CD4-positive, alpha-beta T cell treated with Interleukin-4 for 1 hour (primary cell): Measurements from ENCODE around the gene DNAL1.
A peak's percentile ranks its signal among the peaks of the same experiment; 100 is the strongest.
"Not testable (repeated sequence)": the region's sequence is repeated elsewhere in the genome, so short reads cannot be mapped to it uniquely, and the experiment has no call there.

Experiments
- DNase-seq, 2 donors: peaks; one replicate each; pipeline ENCODE4 v3.0.0-alpha.2; 2020 to 2022

Gene DNAL1

GRCh38 chr14:73644531-73645247 is at the start of gene DNAL1:
Gene DNAL1 (plus strand): TSS chr14:73644986. CDS start chr14:73645040, 54 bp downstream.
- peak; percentile 93 for DNase-seq

- no peak for DNase-seq
Measured at GRCh38 chr14:73599499-73599898, 45.3 kb upstream of the DNAL1 start.

GRCh38 chr14:73602994-73603393 is 41.8 kb upstream of the DNAL1 start:
- DNase-seq: no peak

- no peak for DNase-seq
Measured at GRCh38 chr14:73606271-73606670, 38.5 kb upstream of the DNAL1 start.

- DNase-seq: no peak
Measured at GRCh38 chr14:73607241-73607640, 37.5 kb upstream of the DNAL1 start.

GRCh38 chr14:73610687-73611086 is 34.1 kb upstream of the DNAL1 start:
- no peak for DNase-seq

- peak; percentile 51 to 67 for DNase-seq
Measured at GRCh38 chr14:73612339-73613045, 32.3 kb upstream of the DNAL1 start, which contains the start of gene ACOT6. Gene ACOT6 (plus strand): TSS chr14:73612517. CDS start chr14:73612572, 55 bp downstream.

- DNase-seq: no peak
Measured at GRCh38 chr14:73613046-73613383, 31.8 kb upstream of the DNAL1 start.

- no peak for DNase-seq
Measured at GRCh38 chr14:73613419-73613963, 31.3 kb upstream of the DNAL1 start.

- no peak for DNase-seq
Measured at GRCh38 chr14:73616831-73617230, 28.0 kb upstream of the DNAL1 start.

- DNase-seq: no peak
Measured at GRCh38 chr14:73619524-73619923, 25.3 kb upstream of the DNAL1 start.

- DNase-seq: no peak
Measured at GRCh38 chr14:73620268-73620667, 24.5 kb upstream of the DNAL1 start.

GRCh38 chr14:73623504-73624054 is 21.2 kb upstream of the DNAL1 start:
- no peak for DNase-seq

- no peak for DNase-seq
Measured at GRCh38 chr14:73625706-73626105, 19.1 kb upstream of the DNAL1 start.

- DNase-seq: no peak
Measured at GRCh38 chr14:73627151-73627558, 17.6 kb upstream of the DNAL1 start.

GRCh38 chr14:73630009-73630780 is 14.6 kb upstream of the DNAL1 start:
- no peak for DNase-seq

GRCh38 chr14:73633116-73634010 is 11.4 kb upstream of the DNAL1 start:
- peak; percentile 68 to 71 for DNase-seq

- DNase-seq: no peak
Measured at GRCh38 chr14:73634011-73634833, 10.6 kb upstream of the DNAL1 start.

GRCh38 chr14:73636355-73636754 is 8.4 kb upstream of the DNAL1 start:
- not testable (repeated sequence) for DNase-seq

GRCh38 chr14:73637830-73638229 is 7.0 kb upstream of the DNAL1 start:
- no peak for DNase-seq

- peak in 1 of 2 donors; percentile 9 for DNase-seq
Measured at GRCh38 chr14:73640796-73641365, 3.9 kb upstream of the DNAL1 start.
